GM21381 (cell line): Measurements from ENCODE around the gene GULP1.
"Not testable (repeated sequence)": the region's sequence is repeated elsewhere in the genome, so short reads cannot be mapped to it uniquely, and the experiment has no call there.

Experiments
- ATAC-seq: cut with Tn5 transposase; IDR thresholded peaks from one replicate; pipeline ENCODE4 v1.9.1; 2021; ENCODE audit warnings: mild to moderate bottlenecking, moderate library complexity; ENCODE audit not compliant: unreplicated experiment

GULP1 gene, protein sequence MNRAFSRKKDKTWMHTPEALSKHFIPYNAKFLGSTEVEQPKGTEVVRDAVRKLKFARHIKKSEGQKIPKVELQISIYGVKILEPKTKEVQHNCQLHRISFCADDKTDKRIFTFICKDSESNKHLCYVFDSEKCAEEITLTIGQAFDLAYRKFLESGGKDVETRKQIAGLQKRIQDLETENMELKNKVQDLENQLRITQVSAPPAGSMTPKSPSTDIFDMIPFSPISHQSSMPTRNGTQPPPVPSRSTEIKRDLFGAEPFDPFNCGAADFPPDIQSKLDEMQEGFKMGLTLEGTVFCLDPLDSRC

DNA sequence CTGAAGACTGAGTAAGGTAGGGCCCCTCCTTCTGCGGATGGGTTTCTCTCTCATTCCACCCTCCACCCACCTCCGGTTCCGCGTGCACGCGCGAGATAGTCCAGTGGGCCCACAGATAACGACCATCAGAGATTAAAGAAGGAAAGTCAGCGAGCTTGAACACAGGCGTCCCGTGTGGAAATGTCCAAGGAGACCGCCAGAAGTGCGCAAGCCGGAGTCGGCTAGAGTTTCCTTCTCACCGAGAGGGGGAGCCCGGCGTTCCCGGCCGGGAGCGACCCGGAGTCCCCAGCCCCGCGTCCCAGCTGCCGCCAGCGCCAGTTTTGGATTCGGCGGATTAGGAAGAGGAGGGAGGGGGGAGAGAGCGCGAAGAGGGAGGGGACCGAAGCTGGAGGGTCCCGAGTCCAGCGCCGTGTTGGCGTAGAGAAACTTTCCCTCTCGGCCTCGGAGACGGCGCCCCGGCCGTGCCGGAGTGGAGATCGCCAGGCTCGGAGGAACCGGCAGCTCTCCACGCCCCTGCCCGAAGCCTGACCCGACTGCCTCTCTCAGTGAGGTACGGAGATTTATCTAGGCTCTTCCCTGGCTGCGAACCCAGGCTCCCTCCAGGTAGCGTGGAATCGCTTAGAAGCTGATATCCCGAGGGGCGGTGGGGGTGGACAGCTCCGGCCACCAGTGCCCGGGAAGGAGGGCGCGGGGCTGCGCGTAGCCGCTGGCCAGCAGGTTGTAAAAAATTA lies at the start of gene GULP1:
Gene GULP1, plus strand, starts transcription at position 258 of the 731 bp plus-strand sequence. CDS start 185,829 bp downstream, outside the sequence.
- ATAC-seq = no peak

DNA sequence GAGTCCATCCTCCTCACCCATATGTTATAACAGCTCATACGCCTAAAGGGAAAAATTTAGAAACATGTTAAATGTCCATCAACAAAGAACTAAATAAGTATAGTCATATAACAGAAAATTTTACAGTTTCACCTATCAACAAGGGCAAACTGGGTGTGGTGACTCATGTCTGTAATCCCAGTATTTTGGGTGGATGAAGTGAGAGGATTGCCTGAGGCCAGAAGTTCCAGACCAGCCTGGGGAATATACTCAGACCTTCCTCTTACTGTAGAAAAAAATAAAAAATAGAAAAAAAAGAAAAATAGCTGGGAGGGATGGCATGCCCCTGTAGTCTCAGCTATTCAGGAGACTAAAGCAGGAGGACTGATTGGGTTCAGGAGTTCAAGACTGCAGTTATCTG lies 48.3 kb upstream of the GULP1 start:
- no peak for ATAC-seq

DNA sequence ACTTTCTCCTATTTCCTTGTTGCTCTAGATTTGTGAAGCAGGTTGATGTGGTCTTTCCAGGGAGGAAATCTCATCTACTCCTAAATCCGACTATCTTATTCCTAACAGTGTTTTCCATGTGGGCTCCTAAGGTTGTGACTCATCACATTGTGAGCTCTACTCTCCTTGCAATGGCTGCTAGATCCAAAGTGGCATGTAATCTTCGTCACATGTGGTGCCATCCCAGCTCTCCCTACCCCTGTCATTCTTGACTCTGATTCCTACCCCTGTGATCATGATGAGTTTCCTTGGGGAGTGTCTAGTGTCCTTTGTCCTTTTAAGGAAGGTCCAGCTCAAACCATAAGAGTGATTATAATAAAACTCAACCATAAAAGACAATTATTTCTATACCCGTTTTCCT lies 47.3 kb upstream of the GULP1 start:
- ATAC-seq = no peak

GRCh38 chr2:188245230-188245629 lies 46.4 kb upstream of the GULP1 start:
- ATAC-seq = no peak

- ATAC-seq = no peak
Measured at GRCh38 chr2:188248513-188248912, 43.2 kb upstream of the GULP1 start.

GRCh38 chr2:188251034-188251433 lies 40.6 kb upstream of the GULP1 start:
- no peak for ATAC-seq

DNA sequence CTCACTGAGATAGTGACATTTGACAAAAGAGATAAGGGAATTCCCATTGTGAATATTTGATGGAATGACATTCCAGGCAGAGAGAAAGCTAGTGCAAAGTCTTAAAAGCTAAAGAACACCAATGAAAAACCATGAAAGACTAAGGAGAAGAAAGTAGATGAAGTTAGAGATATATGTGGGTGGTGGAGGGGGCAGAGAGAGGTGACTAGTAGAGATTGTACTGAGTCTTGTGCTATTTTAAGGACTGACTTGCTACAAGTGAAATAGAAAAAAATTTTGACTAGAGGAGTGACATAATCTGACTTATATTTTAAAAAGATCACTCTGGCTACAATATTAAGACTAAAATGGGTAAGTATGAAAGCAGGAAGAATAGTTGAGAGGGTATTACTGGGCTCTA lies 35.3 kb upstream of the GULP1 start:
- no peak for ATAC-seq

DNA sequence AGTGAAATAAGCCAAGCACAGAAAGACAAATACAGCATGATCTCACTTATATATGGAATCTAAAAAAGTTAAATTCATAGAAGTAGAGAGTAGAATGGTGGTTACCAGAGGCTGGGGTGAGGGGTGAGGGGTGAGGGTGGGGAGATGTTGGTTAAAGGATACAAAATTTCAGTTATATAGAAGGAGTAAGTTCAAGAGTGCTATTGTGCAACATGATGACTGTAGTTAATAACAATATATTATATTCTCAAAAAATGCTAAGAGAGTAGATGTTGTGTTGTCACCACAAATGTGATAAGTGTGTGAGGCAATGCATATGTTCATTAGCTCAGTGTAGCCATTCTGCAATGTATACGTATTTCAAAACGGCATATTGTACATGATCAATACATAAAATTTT lies 26.4 kb upstream of the GULP1 start:
- no peak for ATAC-seq

DNA sequence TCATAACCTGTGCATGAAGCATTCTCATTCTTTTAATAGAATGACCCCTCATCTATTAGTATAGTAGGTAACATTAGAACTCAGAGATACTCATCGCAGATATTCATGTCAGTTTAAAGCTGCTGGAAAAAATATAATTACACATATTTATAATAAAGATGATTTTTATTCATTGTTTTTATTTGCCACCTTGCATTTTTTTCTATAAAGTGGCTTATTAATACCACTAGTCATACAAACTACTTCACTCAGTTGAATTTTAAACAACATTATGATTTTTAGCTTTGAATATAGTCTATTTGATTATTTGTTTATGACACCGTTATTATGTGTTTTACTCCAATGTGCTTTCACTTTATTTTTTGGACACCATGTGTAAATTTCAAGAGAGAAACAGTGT lies 23.9 kb upstream of the GULP1 start:
- ATAC-seq = no peak

- ATAC-seq = no peak
Measured at GRCh38 chr2:188269004-188269403, 22.7 kb upstream of the GULP1 start.

DNA sequence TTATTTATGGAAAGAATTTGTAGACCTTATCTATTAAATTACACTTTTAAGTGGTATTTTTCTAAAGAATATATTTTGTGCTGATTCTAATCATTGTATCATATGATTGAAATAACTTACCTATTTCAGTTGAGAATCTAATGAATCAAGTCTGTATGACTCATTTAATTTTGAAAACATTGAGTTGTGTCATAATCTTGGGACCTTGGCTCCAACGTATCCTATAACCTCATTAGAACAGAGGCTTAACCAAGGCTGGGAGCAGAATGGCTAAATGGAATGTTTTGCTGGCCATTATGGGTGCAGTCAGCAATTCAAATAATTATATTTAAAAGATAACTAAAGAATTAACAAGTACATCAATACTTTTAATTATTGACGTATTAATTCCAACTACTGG lies 19.6 kb upstream of the GULP1 start:
- no peak for ATAC-seq

GRCh38 chr2:188274274-188274673 lies 17.4 kb upstream of the GULP1 start:
- ATAC-seq = no peak

DNA sequence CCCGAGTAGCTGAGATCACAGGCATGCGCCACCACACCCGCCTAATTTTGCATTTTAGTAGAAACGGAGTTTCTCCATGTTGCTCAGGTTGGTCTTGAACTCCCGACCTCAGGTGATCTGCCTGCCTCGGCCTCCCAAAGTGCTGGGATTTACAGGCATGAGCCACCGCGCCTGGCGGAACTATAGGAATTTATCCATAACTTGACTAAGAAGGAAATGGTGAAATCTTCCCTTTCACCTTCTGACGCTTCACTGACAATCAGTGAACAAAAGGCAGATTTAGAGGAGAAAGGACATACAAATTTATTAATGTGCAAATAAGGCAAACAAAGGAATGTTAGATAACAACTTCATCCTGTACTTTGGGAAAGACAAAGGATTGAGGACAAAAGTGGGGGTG lies 15.4 kb upstream of the GULP1 start:
- ATAC-seq = no peak

GRCh38 chr2:188277786-188278185 lies 13.9 kb upstream of the GULP1 start:
- no peak for ATAC-seq

- ATAC-seq = no peak
Measured at GRCh38 chr2:188278388-188279092, 13.1 kb upstream of the GULP1 start.

DNA sequence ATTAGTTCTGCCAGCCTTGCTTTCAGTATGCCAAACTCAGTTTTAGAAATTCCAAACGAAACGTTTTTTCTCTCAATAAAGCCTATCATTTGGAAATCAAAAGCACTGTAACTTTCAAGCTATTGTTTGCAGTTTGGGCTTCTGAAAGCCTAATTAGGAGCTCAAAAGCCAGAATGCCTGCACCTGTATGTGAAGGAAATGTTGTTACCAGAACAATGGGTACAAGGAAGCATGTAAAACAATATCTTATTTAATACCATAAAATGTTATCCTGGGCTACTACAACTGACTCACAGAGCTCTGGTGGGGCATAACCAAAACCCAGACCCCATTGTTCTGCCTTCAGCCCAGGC lies 12.6 kb upstream of the GULP1 start:
- ATAC-seq = no peak

DNA sequence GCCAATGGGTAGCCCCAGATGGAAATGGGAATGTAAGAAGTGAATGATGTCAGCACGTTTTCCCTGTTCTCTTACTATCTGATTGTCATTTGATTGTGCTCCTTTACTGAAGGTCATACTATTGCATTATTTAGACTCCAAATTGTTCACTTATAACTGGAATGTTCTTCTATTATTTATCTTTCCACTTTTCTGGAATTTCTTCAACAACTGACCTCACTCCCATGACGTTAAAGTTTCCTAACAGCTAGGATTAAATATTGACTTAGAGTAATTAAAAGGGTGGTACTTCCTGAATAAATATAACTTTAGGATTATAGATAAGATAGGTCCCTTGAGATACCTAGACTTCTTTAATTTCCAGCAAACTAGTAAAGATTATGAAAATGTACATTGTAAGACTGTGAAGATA lies 10.9 kb upstream of the GULP1 start:
- ATAC-seq = no peak

DNA sequence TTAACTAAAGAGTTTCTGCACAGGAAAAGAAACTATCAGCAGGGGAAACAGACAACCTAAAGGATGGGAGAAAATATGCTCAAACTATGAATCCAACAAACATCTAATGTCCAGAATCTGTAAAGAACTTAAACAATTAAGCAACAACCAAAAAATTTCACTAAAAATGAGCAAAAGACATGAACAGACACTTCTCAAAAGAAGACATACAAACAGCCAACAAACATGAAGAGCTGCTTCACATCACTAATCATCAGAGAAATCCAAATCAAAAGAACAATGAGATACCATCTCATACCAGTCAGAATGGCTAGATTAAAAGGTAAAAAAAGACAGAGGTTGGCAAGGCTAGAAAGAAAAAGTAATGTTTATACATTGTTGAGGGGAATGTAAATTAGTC lies 8.8 kb upstream of the GULP1 start:
- no peak for ATAC-seq

GRCh38 chr2:188284251-188284650 lies 7.4 kb upstream of the GULP1 start:
- not testable (repeated sequence) for ATAC-seq

GRCh38 chr2:188285049-188285448 lies 6.6 kb upstream of the GULP1 start:
- no peak for ATAC-seq

- no peak for ATAC-seq
Measured at GRCh38 chr2:188285774-188286173, 5.9 kb upstream of the GULP1 start.

GRCh38 chr2:188291142-188291616 lies 495 bp upstream of the GULP1 start:
- no peak for ATAC-seq
